CD4-positive, alpha-beta T cell treated with Interleukin-2 at 100 ng/mL for 4 hours (primary cell): Measurements from ENCODE around the gene LAMB2.

Experiments used
- DNase-seq: peaks from one replicate; pipeline ENCODE4 v3.0.0-alpha.2; 2020; ENCODE audit warnings: low spot score

Gene LAMB2

GRCh38 chr3:49132437-49133225 lies at the start of gene LAMB2:
LAMB2 (minus strand) TSS chr3:49133050; CDS start chr3:49132867, 183 bp downstream.
- no peak for DNase-seq

- DNase-seq = no peak
Observed at GRCh38 chr3:49181351-49181750, 48.5 kb upstream of the LAMB2 start.

- no peak for DNase-seq
Observed at GRCh38 chr3:49180116-49180515, 47.3 kb upstream of the LAMB2 start.

- no peak for DNase-seq
Observed at GRCh38 chr3:49177073-49177472, 44.2 kb upstream of the LAMB2 start.

- DNase-seq = no peak
Observed at GRCh38 chr3:49175530-49175929, 42.7 kb upstream of the LAMB2 start.

- no peak for DNase-seq
Observed at GRCh38 chr3:49174397-49174985, 41.6 kb upstream of the LAMB2 start.

GRCh38 chr3:49173792-49174170 lies 40.9 kb upstream of the LAMB2 start:
- no peak for DNase-seq

- no peak for DNase-seq
Observed at GRCh38 chr3:49173116-49173791, 40.4 kb upstream of the LAMB2 start.

GRCh38 chr3:49172551-49173041 lies 39.7 kb upstream of the LAMB2 start:
- DNase-seq = no peak

- no peak for DNase-seq
Observed at GRCh38 chr3:49171775-49172500, 39.1 kb upstream of the LAMB2 start.

GRCh38 chr3:49171119-49171774 lies 38.4 kb upstream of the LAMB2 start, which contains the start of gene KLHDC8B:
KLHDC8B (plus strand) TSS chr3:49171598; CDS start chr3:49172770, 1,172 bp downstream.
- DNase-seq = peak; percentile 79

GRCh38 chr3:49170744-49171118 lies 37.9 kb upstream of the LAMB2 start:
- no peak for DNase-seq

- no peak for DNase-seq
Observed at GRCh38 chr3:49166752-49167556, 34.1 kb upstream of the LAMB2 start.

- DNase-seq = peak; percentile 76
Observed at GRCh38 chr3:49165771-49166751, 33.2 kb upstream of the LAMB2 start, which contains the start of gene CCDC71. CCDC71 (minus strand) TSS chr3:49166331; CDS start chr3:49164208, 2,123 bp downstream.

- no peak for DNase-seq
Observed at GRCh38 chr3:49164983-49165720, 32.3 kb upstream of the LAMB2 start.

GRCh38 chr3:49163609-49164008 lies 30.8 kb upstream of the LAMB2 start:
- DNase-seq = no peak

GRCh38 chr3:49162751-49163419 lies 30.0 kb upstream of the LAMB2 start:
- no peak for DNase-seq
